H7 (cell line): Measurements from ENCODE around the gene RFESD. TPM values are rescaled to one million over a fixed set of nuclear protein-coding genes. Genes with fewer than 3 reads are reported as not detected.

ENCODE experiments used
- DNase-seq: peaks from one replicate; pipeline ENCODE4 v3.0.0; 2012
- H3K27me3 ChIP-seq: 2 replicates; pipeline ENCODE4 v1.6.0; 2011; ENCODE audit warnings: mild to moderate bottlenecking, low read length; ENCODE audit not compliant: control insufficient read depth, insufficient read depth
- H3K36me3 ChIP-seq: replicated peaks from 2 replicates; pipeline ENCODE4 v1.5.1; 2011; ENCODE audit warnings: low read length; ENCODE audit not compliant: control insufficient read depth, insufficient read depth
- H3K4me3 ChIP-seq: 2 replicates; pipeline ENCODE4 v1.5.1; 2011; ENCODE audit warnings: low read depth, mild to moderate bottlenecking, control low read depth, low read length, moderate library complexity; ENCODE audit not compliant: insufficient read depth
- total RNA-seq: library from RNA; depleted of rRNA; stranded (reverse); fragments of >200 nt; shearing (Covaris generic); gene quantifications from 2 replicates; pipeline ENCODE4 v1.2.3, GENCODE V29; 2014

Gene RFESD
- total RNA-seq, 1 experiment from 2014 or later: 3.3 TPM

DNA sequence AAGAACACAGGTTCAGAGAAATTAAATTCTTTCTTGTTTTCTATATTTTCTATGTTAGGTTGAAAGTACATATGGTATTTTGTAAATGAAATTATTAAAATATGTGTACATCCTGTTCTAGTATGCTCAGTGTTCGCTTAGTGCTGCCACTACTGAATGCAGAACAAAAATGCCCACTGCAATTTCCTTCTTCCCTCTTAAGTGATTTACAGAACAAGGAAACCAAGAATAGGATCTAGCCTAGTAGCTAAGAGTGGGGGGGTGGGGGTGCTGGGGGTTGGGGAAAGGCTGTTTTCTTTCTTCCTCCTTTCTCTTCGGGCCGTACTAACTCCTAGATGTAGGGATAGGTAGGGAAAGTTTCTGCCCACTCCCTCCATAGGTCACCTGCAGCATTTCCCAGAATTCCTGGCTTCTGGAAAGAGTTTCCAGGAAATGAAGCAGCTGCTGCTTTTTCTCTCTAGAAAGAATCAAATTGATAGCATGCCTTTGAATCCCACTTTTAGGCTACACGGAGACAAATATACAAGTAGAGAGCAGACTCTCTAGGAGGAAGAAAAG lies 20.6 kb downstream of the RFESD start:
- no peaks in the 10 kb centered on the region for H3K27me3 ChIP-seq
- no peak for DNase-seq
- no peak overlapping the region for H3K4me3 ChIP-seq
- no peaks in the 10 kb centered on the region for H3K36me3 ChIP-seq

DNA sequence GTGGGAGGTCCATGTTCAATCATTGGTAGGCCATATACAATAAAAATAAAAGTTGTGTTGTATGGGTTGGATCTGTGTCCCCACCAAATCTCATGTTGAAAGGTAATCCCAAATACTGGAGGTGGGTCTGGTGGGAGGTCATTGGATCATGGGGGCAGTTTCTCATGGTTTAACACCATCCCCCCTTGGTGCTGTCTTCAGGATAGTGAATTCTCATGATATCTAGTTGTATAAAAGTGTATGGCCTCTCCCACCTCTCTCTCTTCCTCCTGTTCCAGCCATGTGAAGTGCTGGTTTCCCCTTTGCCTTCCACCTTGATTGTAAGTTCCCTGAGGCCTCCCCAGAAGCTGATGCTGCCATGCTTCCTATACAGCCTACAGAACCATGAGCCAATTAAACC lies 21.1 kb downstream of the RFESD start:
- Histone ChIP-seq H3K4me3 (no peak overlapping the region), H3K27me3 (no peaks in the 10 kb centered on the region), H3K36me3 (no peaks in the 10 kb centered on the region)
- no peak for DNase-seq

DNA sequence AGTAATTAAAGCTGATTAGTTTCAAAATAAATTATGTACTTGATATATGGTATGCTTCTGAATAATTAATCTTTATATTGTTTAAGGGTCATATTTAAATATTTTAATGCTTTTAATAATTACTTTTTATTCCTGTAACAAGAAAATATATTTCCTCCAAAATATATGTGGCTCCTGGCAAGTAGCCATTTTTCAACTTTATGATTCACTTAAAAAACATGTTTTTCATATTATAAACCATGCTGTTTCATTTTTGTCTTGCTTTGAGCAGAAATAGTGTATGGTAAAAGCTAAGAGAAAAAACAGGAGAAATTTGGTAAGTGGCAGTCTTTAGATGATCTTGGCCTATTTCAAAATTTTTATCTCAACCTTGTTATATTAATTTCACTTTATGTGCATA lies 21.6 kb downstream of the RFESD start:
- no peak for DNase-seq
- Histone ChIP-seq H3K36me3 (no peaks in the 10 kb centered on the region), H3K4me3 (no peak overlapping the region), H3K27me3 (no peaks in the 10 kb centered on the region)

DNA sequence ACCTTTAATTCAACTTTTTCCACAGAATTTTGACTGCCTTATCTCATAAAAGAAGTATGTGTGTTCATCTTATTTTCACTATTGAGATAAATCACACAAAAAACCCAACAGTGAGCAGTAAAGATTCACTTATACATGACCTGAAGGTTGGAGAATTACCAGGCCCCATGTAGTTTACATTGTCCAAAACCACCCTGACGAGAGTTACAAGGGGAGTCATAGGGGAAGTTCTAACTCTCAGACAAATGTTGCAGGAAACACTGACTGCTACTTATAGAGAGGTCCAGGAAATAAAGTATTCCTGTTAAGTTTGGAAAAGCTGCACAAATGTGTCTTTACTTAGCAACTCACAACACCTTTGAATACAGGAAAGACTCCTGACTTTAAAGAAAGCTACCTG lies 22.2 kb downstream of the RFESD start:
- H3K36me3 ChIP-seq: no peaks in the 10 kb centered on the region
- no peaks in the 10 kb centered on the region for H3K27me3 ChIP-seq
- H3K4me3 ChIP-seq: no peak overlapping the region
- DNase-seq: no peak

DNA sequence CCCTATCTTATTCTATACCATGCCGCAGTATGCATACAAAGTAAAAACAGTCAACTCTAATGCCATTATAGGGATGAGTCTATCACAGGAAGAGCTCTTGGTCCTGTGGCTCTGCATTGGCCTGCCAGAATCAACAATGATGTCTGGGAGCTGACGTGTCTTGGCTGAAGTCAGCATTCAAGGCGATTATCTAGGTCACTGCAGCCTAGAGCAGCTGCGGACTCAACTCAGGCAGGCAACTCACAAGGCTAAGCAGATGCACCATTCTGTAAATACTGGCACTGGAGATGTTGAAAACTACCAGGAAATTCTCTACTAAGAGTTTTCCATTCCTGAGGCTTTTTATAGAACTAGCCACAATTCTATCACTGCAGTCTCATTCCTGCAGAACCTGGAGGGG lies 23.0 kb downstream of the RFESD start:
- H3K4me3 ChIP-seq: no peak overlapping the region
- H3K27me3 ChIP-seq: no peaks in the 10 kb centered on the region
- no peak for DNase-seq
- no peaks in the 10 kb centered on the region for H3K36me3 ChIP-seq

DNA sequence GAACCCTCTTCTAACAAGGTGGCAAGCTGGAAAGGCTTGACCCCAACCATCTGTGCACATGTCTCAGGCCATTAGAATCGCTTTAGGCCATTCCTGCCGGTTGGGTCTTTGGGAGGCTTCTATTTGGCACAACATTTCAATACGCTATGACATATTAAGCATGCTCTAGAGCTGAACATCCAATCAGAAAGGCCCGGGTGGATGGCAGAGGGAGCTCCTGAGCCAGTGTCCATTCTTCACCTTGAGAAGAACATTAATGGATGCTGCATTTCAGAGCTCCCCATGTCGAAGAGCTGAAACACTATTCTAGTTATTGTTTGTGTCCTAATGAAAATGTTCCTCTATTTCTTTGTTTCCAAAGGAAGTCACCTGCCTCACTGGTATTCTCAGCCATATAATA lies 23.4 kb downstream of the RFESD start:
- Histone ChIP-seq H3K36me3 (no peaks in the 10 kb centered on the region), H3K4me3 (no peak overlapping the region), H3K27me3 (no peaks in the 10 kb centered on the region)
- DNase-seq: no peak

DNA sequence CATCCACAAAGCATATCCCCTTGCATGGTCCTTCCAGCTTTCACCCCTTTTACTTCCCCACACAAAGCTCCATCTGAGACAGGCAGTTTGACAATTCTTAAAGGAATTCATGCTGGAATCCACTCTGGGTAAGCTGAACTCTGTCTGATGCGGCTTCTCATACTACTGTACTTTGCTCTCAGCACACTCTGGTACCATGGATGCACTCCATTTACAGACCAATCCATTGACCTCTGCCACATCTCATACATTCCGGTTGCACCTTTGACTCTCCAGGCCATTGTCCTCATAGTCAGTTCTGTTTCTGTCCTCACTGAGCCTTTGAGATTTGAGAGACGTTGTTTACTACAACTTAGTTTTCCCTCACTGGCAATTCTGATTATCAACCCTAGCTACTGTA lies 24.0 kb downstream of the RFESD start:
- H3K4me3 ChIP-seq: no peak overlapping the region
- no peak for DNase-seq
- H3K36me3 ChIP-seq: no peaks in the 10 kb centered on the region
- no peaks in the 10 kb centered on the region for H3K27me3 ChIP-seq

DNA sequence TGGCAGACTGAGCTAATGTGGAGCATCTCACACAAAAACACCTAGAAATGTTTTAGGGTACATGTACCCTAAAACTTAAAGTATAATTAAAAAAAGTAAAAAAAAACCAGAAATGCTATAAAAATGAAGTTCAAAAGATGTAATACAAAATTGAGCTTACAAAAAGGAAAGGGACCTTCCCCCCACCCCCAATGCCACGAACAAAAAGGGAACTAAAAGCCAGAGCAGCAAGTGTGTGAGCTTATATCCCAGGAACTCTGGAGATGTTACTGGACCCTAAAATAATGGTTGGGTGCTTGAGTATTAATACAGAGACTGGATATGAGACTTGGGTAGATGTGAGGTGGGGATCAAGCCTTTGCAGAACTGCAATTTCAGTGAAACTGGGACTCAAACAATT lies 25.2 kb downstream of the RFESD start:
- H3K4me3 ChIP-seq: no peak overlapping the region
- no peaks in the 10 kb centered on the region for H3K27me3 ChIP-seq
- no peaks in the 10 kb centered on the region for H3K36me3 ChIP-seq
- no peak for DNase-seq

DNA sequence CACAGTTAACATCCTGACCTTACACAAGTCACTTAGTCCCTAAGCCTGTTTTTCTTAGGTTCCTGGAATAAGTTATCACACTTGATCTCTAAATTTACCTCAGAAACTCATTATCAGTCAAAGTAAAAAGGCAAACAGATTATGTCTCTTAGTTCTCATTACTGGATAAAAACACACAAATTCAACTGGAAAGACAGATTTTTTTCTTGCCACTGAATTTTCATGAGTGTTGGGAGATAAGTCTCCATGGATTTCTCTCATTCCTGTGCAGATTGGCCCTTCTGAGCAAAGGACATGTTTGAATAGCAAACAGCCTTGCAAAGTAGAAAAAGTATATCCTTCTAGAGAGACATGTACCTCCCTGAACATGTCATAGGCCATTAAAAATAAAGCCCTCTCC lies 26.1 kb downstream of the RFESD start:
- Histone ChIP-seq H3K36me3 (no peaks in the 10 kb centered on the region), H3K27me3 (no peaks in the 10 kb centered on the region), H3K4me3 (no peak overlapping the region)
- DNase-seq: no peak

DNA sequence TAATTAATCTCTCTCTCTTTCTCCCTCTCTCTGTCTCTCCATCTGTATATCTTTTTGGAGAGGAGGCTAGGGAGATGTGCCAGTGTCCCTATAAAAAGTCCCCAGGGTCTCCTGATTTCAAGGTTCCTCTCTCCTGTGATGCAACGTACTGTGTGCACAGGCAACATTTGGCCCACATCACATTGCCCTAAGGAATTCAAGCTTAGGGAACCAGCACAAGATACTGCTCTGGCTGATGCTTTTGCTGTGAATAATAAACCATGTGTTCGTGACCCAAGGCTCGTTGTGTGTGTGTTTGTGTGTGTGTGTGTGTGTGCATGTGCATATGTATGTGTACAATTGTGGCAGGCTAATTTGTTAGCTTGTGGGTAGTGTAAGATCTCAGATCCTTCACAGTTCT lies 26.5 kb downstream of the RFESD start:
- no peak overlapping the region for H3K4me3 ChIP-seq
- H3K36me3 ChIP-seq: no peaks in the 10 kb centered on the region
- no peak for DNase-seq

DNA sequence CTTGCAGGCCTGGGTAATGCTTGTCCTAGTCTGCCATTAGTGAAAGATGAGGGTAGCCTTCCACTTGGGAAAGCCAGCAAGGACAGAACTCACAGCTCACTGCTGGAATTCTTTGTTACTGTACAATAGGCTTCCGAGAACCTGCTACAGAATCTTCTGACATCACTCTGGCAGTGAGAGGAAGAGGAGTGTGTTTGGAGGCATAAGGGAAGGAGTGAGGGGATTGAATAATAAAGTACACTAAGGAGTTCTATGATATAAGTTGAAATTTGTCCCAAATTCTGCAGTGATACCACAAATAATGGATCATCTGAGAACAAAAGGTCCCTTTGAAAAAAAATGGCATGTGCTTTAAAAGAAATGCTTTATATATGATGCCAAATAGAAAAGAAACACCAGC lies 36.3 kb downstream of the RFESD start, which contains the start of gene SPATA9:
TSS of gene SPATA9 (minus strand) at position 101 of the 400 bp plus-strand sequence. CDS start 137 bp downstream, outside the sequence.
- DNase-seq: no peak

More for the DNA sequence above, 26.5 kb downstream of the RFESD start:
- no peaks in the 10 kb centered on the region for H3K27me3 ChIP-seq

DNA sequence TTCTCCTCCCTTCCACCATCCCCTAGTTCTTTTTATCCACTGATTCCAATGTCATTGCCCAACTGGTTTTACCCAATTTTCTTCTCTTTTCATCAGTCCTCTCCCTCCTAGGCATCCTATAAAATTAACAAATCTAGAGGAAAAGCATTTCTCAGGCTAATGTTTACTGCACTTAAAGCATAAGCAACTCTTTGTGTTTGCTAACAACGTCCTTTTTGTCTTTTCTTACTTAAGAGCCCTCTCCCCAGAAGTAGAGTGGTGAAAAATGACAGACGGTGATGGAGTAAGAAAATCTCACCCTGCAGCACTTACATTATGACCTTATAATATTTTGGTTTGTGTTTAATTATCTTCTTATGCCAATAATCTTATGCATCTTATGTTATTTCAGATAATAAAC lies 37.8 kb downstream of the RFESD start:
- H3K36me3 ChIP-seq: no peaks in the 10 kb centered on the region
- DNase-seq: no peak
- no peak overlapping the region for H3K4me3 ChIP-seq
- no peaks in the 10 kb centered on the region for H3K27me3 ChIP-seq

More for the DNA sequence above, 36.3 kb downstream of the RFESD start, which contains the start of gene SPATA9:
- H3K36me3 ChIP-seq: no peaks in the 10 kb centered on the region
- no peak within 1 kb of the TSS for H3K4me3 ChIP-seq
- no peaks in the 10 kb centered on the region for H3K27me3 ChIP-seq

DNA sequence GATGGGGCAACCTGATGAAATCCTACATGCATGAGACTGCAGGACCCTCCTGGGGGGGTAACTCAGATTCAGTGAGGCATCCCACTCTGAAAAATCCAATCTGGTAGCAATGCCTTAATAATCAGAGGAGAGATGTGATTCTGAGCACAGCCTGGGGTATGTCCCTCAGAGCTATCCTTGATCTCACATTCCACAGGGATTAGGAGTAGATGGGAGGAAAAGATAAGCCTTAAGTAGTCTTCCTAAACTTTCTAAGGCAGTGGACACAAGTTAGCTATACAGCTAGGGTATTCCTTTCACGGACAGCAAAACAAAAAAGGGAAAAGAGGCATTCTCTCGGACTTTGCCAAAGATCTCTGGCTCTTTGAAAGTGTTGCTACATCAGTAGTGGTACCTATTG lies 40.1 kb downstream of the RFESD start:
- Histone ChIP-seq H3K27me3 (no peaks in the 10 kb centered on the region), H3K4me3 (no peak overlapping the region), H3K36me3 (no peaks in the 10 kb centered on the region)
- DNase-seq: no peak

DNA sequence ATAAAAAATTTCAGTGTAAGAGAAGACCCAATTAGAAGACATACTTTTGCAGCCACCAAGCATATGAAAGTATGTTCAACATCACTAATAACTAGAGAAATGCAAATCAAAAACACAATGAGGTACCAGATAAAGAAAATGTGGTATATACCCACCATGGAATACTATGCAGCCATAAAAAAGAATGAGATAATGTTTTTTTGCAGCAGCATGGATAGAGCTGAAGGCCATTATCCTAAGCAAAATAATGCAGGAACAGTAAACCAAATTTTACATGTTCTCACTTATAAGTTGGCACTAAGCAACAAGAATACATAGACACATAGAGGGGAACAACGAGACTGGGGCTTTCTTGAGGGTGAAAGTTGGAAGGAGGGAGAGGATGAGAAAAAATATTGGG lies 43.1 kb downstream of the RFESD start:
- H3K27me3 ChIP-seq: no peaks in the 10 kb centered on the region
- no peak overlapping the region for H3K4me3 ChIP-seq
- no peaks in the 10 kb centered on the region for H3K36me3 ChIP-seq
- DNase-seq: no peak

DNA sequence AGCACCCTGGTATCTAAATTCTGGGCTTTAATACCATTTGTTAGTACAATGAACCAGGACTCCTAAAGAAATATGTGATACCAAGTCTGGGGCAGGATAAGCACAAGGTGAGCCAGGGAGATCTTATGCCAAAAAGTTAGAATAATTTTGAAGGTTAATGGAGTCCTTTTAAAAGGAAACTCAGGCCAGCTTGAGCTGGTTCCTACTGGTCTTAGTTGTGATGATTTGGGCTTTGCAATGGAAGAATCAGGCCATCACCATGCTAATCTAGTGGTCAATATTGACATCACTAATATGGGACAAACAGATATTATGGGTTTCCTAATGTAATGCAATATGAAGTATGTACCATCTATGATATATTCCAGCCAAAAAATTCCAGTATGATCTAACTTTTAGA lies 43.8 kb downstream of the RFESD start:
- H3K36me3 ChIP-seq: no peaks in the 10 kb centered on the region
- no peak for DNase-seq
- H3K27me3 ChIP-seq: no peaks in the 10 kb centered on the region
- no peak overlapping the region for H3K4me3 ChIP-seq
